GM10266 (cell line): ENCODE results near the gene GALNTL6.
"Not testable (repeated sequence)": the region's sequence is repeated elsewhere in the genome, so short reads cannot be mapped to it uniquely, and the experiment has no call there.

Source experiments
- DNase-seq: peaks from one replicate; pipeline ENCODE4 v3.0.0; 2012; ENCODE audit errors: extremely low spot score
- TF ChIP-seq, protein P1 (sequence below): IDR thresholded peaks from 2 replicates; pipeline ENCODE4 v1.5.1; 2012; ENCODE audit warnings: mild to moderate bottlenecking, low read depth; ENCODE audit not compliant: control insufficient read depth, insufficient read depth; ENCODE audit errors: missing control alignments

GALNTL6 gene

DNA sequence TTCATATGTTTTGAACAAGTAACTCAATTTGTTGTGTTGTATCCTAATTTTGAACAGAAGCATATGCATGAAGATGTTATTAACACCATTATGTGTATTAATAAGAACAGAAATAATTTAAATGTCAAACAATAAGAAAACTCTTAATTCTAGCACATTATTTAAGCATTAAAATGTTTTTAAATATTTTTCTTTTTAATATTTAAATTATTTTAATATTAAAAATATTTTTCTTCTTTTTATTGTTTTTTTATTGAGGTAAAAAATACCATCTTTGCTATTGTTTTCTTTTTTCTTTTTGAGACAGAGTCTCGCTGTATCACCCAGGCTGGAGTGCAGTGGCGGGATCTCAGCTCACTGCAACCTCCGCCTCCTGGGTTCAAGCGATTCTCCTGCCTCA, 914.4 kb downstream of the GALNTL6 start:
- DNase-seq: no peak
- TF ChIP-seq, protein P1, sequence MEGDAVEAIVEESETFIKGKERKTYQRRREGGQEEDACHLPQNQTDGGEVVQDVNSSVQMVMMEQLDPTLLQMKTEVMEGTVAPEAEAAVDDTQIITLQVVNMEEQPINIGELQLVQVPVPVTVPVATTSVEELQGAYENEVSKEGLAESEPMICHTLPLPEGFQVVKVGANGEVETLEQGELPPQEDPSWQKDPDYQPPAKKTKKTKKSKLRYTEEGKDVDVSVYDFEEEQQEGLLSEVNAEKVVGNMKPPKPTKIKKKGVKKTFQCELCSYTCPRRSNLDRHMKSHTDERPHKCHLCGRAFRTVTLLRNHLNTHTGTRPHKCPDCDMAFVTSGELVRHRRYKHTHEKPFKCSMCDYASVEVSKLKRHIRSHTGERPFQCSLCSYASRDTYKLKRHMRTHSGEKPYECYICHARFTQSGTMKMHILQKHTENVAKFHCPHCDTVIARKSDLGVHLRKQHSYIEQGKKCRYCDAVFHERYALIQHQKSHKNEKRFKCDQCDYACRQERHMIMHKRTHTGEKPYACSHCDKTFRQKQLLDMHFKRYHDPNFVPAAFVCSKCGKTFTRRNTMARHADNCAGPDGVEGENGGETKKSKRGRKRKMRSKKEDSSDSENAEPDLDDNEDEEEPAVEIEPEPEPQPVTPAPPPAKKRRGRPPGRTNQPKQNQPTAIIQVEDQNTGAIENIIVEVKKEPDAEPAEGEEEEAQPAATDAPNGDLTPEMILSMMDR: no peak

DNA sequence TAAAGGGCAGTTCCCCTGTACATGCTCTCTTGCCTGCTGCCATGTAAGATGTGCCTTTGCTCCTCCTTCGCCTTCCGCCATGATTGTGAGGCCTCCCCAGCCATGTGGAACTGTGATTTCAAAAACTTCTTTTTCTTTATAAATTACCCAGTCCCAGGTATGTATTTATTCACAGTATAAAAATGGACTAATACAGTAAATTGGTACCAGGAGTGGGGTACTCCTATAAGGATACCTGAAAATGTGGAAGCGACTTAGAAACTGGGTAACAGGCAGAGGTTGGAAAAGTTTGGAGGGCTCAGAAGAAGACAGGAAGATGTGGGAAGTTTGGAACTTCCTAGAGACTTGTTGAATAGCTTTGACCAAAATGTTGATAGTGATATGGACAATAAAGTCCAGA, 920.4 kb downstream of the GALNTL6 start:
- not testable (repeated sequence) for DNase-seq

DNA sequence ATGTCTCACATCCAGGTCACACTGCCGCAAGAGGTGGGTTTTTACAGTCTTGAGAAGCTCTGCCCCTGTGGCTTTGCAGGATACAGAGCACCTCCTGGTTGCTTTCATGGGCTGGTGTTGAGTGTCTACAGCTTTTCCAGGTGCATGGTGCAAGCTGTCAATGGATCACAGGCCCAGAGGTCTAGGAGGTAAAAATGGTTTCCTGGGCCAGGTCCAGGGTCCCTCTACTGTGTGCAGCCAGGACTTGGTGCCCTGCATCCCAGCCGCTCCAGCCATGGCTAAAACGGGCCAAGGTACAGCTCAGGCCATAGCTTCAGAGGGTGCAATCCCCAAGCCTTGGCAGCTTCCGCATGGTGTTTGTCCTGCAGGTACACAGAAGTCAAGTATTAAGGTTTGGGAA, 921.4 kb downstream of the GALNTL6 start:
- TF ChIP-seq, protein P1: no peak
- no peak for DNase-seq

DNA sequence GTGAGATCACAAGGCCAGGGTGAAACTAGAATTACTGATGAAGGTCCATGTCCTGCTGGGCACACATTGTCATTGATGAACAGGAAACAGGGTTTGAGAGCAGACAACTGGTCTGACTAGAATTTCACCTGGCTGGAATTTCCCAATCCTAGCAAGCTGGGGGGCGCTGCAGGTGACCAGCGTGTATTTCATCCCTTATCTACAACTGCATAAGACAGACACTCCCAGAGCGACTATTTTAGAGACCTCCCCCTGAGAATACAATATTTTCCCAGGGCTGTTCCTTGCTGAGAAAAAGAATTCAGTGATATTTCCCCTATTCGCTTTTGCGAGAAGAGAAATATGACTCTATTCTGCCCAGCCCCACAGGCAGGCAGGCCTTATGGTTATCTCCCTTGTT, 922.8 kb downstream of the GALNTL6 start:
- no peak for DNase-seq
- TF ChIP-seq, protein P1: no peak

DNA sequence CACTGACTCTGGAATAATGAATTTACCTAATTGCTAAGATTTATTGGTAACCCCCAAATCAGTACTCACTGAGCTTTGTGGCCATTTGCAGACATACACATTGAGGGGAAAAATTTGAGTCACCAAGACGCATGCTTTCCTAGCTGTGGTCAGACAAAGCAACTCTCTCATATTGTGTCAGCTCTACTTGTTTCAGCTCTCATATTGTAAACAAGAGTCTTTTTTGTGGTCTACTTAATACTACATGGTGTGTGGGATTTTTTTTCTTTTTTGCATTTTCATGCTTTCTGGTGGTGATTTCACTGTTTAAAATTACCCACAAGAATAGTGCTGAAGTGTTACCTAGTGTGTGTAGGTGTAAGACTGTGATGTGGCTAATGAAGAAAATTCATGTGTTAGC, 927.2 kb downstream of the GALNTL6 start:
- TF ChIP-seq, protein P1: no peak
- DNase-seq: peak; percentile 14

DNA sequence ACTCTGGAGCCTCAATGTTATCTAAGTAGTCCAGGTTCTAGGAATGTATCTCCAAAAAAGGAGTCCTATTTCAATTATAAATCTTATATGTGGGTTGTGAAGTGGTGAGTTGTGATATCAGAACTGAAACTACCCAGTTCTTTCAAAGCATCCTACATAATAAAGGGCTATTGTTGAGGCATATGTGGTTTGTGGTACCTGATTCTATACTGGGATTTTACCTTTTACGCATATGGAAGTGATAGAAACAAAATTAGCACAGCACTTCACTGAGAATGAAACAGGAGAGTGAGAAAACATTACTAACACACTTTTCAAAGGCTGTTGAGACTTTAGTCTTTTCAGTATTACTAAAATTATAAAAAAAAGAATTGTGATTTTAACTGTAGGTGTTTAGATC, 937.7 kb downstream of the GALNTL6 start:
- TF ChIP-seq, protein P1: no peak

DNA sequence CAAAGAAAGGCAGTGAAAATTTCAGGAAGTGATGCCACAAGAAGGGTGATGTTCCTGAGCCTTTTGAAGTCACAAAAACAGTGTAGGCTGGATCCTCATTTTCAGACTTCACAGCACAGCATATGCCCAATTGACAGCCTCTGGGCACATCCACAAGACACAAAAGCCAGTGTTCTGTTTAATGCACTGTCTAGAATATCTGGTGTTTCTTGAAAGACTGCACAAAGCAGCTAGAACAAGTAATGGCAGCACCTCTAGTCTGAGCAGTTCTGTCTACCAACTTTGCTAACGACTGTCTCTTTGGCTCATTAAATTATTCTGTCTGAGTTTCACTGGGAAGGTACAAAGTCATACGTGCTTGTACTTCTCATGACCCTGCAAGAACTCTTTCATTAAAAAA, 938.3 kb downstream of the GALNTL6 start:
- DNase-seq: no peak
- TF ChIP-seq, protein P1: no peak

More for the DNA sequence above, 937.7 kb downstream of the GALNTL6 start:
- DNase-seq: peak; percentile 16
